ENCODE results near the gene TRIM17.

- TF ChIP-seq EZH2 (IDR thresholded peaks at IDR 0.05; ENCODE audit: low read depth, unreplicated experiment) (no peak), POLR2AphosphoS5 (IDR thresholded peaks at IDR 0.05; ENCODE audit: low read depth) (no peak), CREB1 (CRISPR knock-in tag; IDR thresholded peaks at IDR 0.05; ENCODE audit: low read depth) (no peak), REST (IDR thresholded peaks at IDR 0.05; ENCODE audit: unreplicated experiment) (no peak), STAT1 (IDR thresholded peaks at IDR 0.05; ENCODE audit: unreplicated experiment) (no peak), JUNB (IDR thresholded peaks at IDR 0.05; ENCODE audit: unreplicated experiment) (no peak)
- TF ChIP-seq, protein P1, sequence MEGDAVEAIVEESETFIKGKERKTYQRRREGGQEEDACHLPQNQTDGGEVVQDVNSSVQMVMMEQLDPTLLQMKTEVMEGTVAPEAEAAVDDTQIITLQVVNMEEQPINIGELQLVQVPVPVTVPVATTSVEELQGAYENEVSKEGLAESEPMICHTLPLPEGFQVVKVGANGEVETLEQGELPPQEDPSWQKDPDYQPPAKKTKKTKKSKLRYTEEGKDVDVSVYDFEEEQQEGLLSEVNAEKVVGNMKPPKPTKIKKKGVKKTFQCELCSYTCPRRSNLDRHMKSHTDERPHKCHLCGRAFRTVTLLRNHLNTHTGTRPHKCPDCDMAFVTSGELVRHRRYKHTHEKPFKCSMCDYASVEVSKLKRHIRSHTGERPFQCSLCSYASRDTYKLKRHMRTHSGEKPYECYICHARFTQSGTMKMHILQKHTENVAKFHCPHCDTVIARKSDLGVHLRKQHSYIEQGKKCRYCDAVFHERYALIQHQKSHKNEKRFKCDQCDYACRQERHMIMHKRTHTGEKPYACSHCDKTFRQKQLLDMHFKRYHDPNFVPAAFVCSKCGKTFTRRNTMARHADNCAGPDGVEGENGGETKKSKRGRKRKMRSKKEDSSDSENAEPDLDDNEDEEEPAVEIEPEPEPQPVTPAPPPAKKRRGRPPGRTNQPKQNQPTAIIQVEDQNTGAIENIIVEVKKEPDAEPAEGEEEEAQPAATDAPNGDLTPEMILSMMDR (conservative IDR thresholded peaks at IDR 0.05; ENCODE audit: low read depth in 2 of 2) = no peak
Observed at GRCh38 chr1:228372183-228373003, 44.3 kb downstream of the TRIM17 start.
